Prostate gland (tissue), 2 donors: ENCODE measurements around the gene ANGPTL4. TPM values are rescaled to one million over a fixed set of nuclear protein-coding genes. Genes with fewer than 3 reads are reported as not detected.

Source experiments
- DNase-seq: peaks from one replicate; pipeline ENCODE4 v3.0.0-alpha.2; 2019; ENCODE audit warnings: low spot score
- H3K27ac ChIP-seq, 2 donors: fragments of 200-600 bp; sonication (generic); 2 replicates each; pipeline ENCODE4 v1.5.1; 2017 to 2019
- H3K27me3 ChIP-seq: fragments of 200-600 bp; sonication (generic); replicated peaks from 2 replicates; pipeline ENCODE4 v1.5.1; 2019; ENCODE audit not compliant: insufficient read depth
- H3K36me3 ChIP-seq, 2 donors: fragments of 200-600 bp; sonication (generic); 1 replicate in 1 of 2; 2 replicates in 1 of 2; pipeline versions ENCODE4 v1.5.1 to v1.8.1; 2017 to 2019
- H3K4me1 ChIP-seq: fragments of 200-600 bp; sonication (generic); replicated peaks from 2 replicates; pipeline ENCODE4 v1.5.1; 2019
- H3K4me3 ChIP-seq, 2 donors: fragments of 200-600 bp; sonication (generic); 2 replicates each; pipeline ENCODE4 v1.5.1; 2017 to 2019
- H3K9me3 ChIP-seq: fragments of 200-600 bp; sonication (generic); 2 replicates; pipeline ENCODE4 v1.5.1; 2017
- CTCF ChIP-seq, 4 experiments: fragments of 200-600 bp in 2 of 4; fragments of 450-650 bp in 2 of 4; sonication (generic) in 2 of 4; IDR thresholded peaks; 1 replicate in 3 of 4; 2 replicates in 1 of 4; pipeline ENCODE4 v1.5.1; 2016 to 2019; ENCODE audit warnings: antibody characterized with exemption in 4 of 4, mild to moderate bottlenecking in 2 of 4, moderate library complexity in 2 of 4
- POLR2A ChIP-seq: fragments of 450-650 bp; IDR thresholded peaks from one replicate; pipeline ENCODE4 v1.6.1; 2016; ENCODE audit warnings: antibody characterized with exemption, mild to moderate bottlenecking
- POLR2AphosphoS5 ChIP-seq: sonication (generic); formaldehyde crosslinking; IDR thresholded peaks from one replicate; pipeline ENCODE4 v1.6.1; 2017; ENCODE audit warnings: antibody characterized with exemption
- WGBS: methylation state at CpG from one replicate; pipeline ENCODE4 v1.1.5; 2018; 5-methylcytosine and 5-hydroxymethylcytosine counted together
- intact Hi-C: fragments of 100-400 bp; cut with DNase I; formaldehyde crosslinking; loops from one replicate; pipeline ENCODE4 v1.14.2; 2022
- total RNA-seq, 2 donors: library from RNA; depleted of rRNA; stranded (reverse); fragments of >200 nt; gene quantifications; one replicate each; pipeline ENCODE4 v1.1.0, GENCODE V29; 2016

Gene ANGPTL4
- total RNA-seq, 2 donors from 2014 or later: 25.7 to 26.4 TPM

- TF ChIP-seq POLR2A (no peak), POLR2AphosphoS5 (no peak), CTCF (IDR thresholded peaks at IDR 0.05) (no peak)
- no peak overlapping the region for H3K27ac ChIP-seq
- intact Hi-C loops: no loop called here
- H3K36me3 ChIP-seq: peaks cover 0 to 16% of the 10 kb centered on the region in 2 donors
- WGBS: 77% methylated on average over 10 of the region's 10 CpGs
- no peaks in the 10 kb centered on the region for H3K27me3 ChIP-seq
- H3K4me3 ChIP-seq: no peak overlapping the region
- DNase-seq: no peak
- H3K9me3 ChIP-seq: no peaks in the 10 kb centered on the region
- peaks cover 5% of the 10 kb centered on the region for H3K4me1 ChIP-seq
Measured at GRCh38 chr19:8397746-8398310, 33.9 kb downstream of the ANGPTL4 start.

DNA sequence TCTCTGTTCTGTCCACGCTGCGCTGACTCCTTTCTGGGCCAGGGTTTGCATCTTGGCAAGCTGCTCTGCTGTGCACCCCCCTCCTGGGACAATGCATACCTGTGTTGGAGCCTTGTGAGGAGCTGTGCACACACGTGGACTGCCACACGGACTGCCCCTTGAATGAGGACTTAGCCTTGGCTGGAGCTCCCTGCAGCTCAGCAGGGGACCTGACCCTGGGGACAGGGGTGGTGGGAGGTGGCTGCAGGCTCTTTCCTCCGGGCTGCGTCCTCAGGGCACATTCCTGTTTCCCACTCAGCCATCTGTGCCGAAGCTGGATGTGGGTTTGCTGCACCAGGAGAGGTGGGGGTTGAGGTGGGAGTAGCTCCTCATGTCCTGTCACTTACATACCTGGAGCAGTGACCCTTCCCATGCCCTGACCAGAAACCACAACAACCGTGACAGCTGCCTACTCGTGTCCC, 34.4 kb downstream of the ANGPTL4 start:
- WGBS: 38% methylated on average over 8 of the region's 9 CpGs
- Histone ChIP-seq H3K9me3 (no peaks in the 10 kb centered on the region), H3K4me1 (peaks cover 5% of the 10 kb centered on the region), H3K27ac (no peak overlapping the region), H3K4me3 (no peak overlapping the region), H3K27me3 (no peaks in the 10 kb centered on the region), H3K36me3 (peaks cover 0 to 17% of the 10 kb centered on the region in 2 donors)
- TF ChIP-seq POLR2AphosphoS5 (no peak), POLR2A (no peak), CTCF (IDR thresholded peaks at IDR 0.05) (no peak)
- intact Hi-C loops: no loop called here
- DNase-seq: no peak

DNA sequence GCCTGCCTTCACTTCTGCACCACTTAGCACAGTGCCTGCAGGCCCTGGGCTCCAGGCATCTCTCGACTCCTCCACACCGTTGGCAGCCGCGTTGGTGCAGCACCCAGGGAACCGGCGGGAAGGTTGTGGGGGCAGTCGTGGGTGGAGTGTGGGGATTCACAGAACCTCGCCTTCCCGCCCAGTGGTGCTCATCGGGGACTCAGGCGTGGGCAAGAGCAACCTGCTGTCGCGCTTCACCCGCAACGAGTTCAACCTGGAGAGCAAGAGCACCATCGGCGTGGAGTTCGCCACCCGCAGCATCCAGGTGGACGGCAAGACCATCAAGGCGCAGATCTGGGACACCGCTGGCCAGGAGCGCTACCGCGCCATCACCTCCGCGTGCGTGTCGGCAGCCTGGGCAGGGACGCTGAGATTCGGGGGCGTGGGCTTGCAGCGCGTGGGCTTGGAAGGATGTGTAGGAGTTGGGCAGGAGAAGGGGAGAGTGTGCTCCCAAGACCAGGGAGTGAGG, 35.8 kb downstream of the ANGPTL4 start:
- Histone ChIP-seq H3K4me1 (peaks cover 3% of the 10 kb centered on the region), H3K36me3 (peaks cover 0 to 18% of the 10 kb centered on the region in 2 donors), H3K27me3 (no peaks in the 10 kb centered on the region), H3K9me3 (no peaks in the 10 kb centered on the region), H3K4me3 (no peak overlapping the region), H3K27ac (no peak overlapping the region)
- intact Hi-C loops: no loop called here
- 90% methylated on average over 34 of the region's 34 CpGs for WGBS
- TF ChIP-seq POLR2AphosphoS5 (no peak), CTCF (IDR thresholded peaks at IDR 0.05) (no peak), POLR2A (no peak)
- DNase-seq: no peak

DNA sequence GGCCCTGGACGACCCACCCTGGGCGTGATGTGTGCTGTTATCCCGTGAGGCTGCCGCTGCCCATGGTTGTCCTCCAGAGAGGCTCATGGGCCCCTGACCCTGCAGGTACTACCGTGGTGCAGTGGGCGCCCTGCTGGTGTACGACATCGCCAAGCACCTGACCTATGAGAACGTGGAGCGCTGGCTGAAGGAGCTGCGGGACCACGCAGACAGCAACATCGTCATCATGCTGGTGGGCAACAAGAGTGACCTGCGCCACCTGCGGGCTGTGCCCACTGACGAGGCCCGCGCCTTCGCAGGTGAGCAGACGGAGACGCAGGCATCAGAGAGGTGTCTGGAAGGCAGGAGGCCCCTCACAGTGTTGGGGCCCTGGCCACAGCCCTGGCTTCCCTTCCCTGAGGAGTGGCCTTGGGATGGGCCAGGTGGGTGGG, 38.0 kb downstream of the ANGPTL4 start:
- H3K36me3 ChIP-seq: peaks cover 0 to 23% of the 10 kb centered on the region in 2 donors
- intact Hi-C loops: no loop called here
- TF ChIP-seq CTCF (IDR thresholded peaks at IDR 0.05): no peak
- TF ChIP-seq POLR2A: no peak
- no peak for TF ChIP-seq POLR2AphosphoS5

More for the DNA sequence above, 38.0 kb downstream of the ANGPTL4 start:
- Histone ChIP-seq H3K4me3 (no peak overlapping the region), H3K27ac (no peak overlapping the region), H3K27me3 (no peaks in the 10 kb centered on the region), H3K4me1 (no peaks in the 10 kb centered on the region), H3K9me3 (no peaks in the 10 kb centered on the region)
- whole genome bisulfite sequencing: 91% methylated on average over 16 of the region's 21 CpGs
- no peak for DNase-seq
